Measurements from ENCODE around the gene MTX1.

- TF ChIP-seq CTCF (IDR thresholded peaks at IDR 0.05 in 4 of 5, conservative IDR thresholded peaks at IDR 0.05 in 1 of 5) (no peak), POLR2A (IDR thresholded peaks at IDR 0.05) (no peak)
These were observed 49.5 kb upstream of the MTX1 start for GRCh38 chr1:155158991-155159390.

Data from gastrocnemius medialis (tissue), 4 donors.